ENCODE data around the gene ASPDH.

ASPDH gene

GRCh38 chr19:50514346-50515167 is 844 bp upstream of the ASPDH start:
- DNase-seq (ENCODE audit: low spot score), result no peak

- no peak for DNase-seq (ENCODE audit: low spot score)
These were observed 541 bp downstream of the ASPDH start for GRCh38 chr19:50512999-50513745.

GRCh38 chr19:50512112-50512998 is 1.4 kb downstream of the ASPDH start:
- no peak for DNase-seq (ENCODE audit: low spot score)

DNA sequence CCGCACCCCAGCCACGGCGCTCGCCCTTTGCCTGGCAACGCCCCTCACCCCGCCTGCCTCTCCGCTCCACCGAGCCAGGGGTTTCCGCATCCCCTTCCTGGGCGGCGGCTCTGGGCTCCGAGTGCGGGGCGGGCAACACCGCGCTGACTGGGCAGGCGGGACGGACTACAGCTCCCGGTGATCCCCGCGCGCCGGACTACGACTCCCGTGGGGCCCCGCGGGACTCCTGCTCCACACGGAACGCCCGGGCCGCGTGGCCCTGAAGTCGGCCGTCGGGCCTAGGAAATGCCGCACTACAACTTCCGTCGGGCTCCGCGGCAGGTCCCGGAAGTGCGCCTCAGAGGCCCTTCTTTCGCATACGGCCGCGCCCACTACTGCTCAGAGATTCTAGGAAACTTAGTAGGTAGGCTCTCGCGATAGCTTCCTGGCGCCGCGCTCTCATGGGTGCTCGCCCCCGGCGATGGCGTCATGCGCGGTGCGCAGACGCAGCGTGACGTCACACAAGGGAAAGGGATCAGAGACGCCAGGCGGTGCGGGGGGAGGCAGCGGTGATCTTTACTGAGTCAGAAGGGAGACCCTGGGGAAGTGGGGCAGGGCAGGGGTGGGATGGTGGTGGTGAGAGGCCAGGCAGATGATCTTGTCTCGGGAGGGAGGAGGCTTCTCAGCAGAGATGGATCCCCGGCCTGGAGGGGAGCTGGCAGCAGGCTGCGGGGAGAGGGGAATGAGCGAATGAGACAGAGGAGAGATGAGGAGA is 2.5 kb downstream of the ASPDH start, which contains the start of gene JOSD2:
Gene JOSD2 (minus strand): TSS at position 123 of the 754 bp plus-strand sequence. CDS start 760 bp downstream, outside the sequence.
- peak; percentile 97 for DNase-seq (ENCODE audit: low spot score)

DNA sequence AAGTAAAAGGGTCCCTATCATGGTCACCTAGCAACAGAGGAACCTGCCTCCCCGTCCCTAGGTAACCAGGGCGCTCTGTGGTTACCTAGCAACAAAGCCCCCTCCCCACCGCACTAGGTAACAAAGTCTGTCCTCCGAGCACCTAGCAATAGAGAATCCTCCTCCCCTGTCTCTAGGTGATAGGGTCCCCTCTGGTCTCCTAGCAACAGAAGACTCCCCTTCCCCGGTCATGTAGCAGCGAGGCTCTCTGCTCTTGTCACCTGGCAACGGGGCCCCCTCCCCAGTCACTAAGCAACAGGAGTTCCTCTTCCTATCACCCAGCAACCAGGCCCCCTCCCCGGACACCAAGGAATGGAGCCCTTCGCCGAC is 3.0 kb downstream of the ASPDH start:
- no peak for DNase-seq (ENCODE audit: low spot score)

GRCh38 chr19:50510121-50510670 is 3.5 kb downstream of the ASPDH start:
- no peak for DNase-seq (ENCODE audit: low spot score)

DNA sequence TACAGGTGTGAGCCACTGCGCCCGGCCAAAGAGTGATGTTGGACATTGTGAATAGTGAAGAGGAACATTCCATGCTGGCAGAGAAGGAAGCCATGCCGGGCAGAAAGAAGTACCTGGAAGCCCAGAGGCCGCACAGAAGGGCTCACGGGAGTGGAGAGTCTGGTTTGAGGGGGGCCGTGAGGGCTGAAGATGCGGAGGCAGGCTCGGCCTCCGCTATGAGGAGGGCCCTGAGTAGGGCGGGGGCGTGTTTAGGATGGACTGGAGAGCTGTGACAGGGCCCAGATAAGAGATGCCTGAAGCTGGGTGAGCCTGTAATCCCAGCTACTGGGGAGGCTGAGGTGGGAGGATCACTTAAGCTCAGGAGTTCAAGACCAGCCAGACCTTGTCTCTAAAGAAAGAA is 4.3 kb downstream of the ASPDH start:
- DNase-seq (ENCODE audit: low spot score), result no peak

DNA sequence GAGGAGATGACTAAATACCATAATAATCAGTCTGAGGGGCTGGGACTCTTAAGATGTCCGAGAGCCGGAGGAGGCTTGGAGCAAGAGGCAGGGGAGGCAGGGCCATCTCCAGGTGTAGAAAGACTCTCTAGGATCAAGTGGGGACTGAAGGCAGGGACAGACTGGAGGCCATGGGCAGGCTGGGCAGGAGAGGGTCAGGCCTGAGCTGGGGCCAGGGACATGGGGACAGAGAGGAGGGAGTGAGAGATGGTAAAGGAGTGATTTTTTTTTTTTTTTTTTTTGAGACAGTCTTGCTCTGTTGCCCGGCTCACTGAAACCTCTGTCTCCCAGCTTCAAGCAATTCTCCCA is 4.9 kb downstream of the ASPDH start:
- DNase-seq (ENCODE audit: low spot score), result no peak

GRCh38 chr19:50507376-50507775 is 6.3 kb downstream of the ASPDH start:
- no peak for DNase-seq (ENCODE audit: low spot score)

- no peak for DNase-seq (ENCODE audit: low spot score)
These were observed 7.0 kb downstream of the ASPDH start for GRCh38 chr19:50506700-50507099.

DNA sequence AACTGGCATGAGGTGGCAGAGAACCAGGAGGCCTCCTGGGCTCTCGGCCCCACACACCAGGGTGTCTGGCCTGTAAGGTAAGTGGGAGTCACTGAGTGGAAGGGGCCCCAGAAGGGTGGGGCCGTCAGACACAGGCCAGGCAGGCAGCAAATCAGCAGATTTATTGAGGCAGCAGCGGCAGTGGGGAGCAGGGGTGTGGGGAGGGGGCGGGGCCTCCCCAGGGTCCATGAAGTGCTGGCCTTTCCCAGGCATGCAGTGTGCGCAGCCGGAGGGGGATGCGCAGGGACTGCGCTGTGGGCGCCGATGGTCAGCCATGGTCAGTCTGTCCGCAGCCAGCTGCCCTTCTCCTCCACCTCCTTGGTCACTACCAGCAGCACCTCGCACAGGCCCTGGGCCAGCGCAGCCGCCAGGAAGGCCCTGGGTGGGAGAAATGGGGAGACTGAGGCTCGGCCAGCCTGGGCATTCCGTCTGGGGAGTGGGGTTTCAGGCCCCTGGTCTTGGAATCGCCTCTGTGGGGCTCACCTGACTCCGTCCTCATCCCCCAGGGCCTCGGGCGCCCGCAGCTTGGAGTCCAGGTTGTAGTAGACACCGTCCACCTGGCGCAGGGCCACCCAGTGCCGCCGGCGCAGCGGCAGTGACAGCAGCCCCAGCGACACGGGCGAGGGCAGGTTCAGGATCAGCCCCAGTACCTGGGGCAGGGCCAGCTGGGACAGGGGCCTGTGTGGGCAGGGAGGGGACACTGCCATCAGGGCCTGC is 7.7 kb downstream of the ASPDH start:
- no peak for DNase-seq (ENCODE audit: low spot score)

DNA sequence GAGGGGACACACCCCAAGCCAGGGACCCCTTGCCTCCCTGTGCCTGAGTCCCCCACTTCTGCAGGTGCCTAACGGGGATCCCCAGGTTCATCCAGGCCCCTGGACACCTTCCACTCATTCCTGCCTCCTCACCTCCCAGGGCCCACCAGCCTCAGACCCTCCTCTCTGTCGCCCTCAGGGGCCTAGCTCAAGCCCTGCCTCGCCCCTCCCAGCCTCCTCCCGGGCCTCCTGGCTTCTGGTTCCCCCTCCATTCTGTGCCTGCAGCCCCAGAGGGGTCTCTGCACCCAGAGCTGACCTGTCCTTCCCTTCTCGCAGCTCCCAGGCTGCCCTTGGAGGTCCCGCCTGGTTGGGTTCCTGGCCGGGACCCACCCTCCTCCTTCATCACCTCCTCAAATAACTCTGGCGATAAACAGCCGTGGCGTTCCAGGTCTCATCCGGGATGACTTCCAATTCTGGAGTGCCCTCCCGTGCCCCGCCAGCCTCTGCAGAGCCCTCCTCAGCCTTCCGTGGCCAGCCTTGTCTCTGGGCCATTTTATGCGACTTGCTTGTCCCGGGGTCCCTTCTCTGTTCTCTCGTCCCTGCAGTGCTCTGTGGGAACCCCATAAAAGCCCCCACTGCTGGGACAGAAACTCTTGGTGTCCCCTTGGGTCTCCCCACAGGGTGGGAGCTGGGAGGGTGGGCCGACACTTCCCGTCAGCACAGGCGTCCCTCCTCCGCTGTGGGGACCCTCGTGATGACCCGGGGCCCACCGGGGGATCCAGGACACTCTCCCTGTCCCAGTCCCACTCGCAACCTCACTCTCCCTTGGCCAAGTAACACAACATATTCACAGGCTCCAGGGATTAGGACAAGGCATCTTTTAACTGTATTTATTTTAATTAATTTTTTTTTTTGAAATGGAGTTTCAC is 11.9 kb downstream of the ASPDH start:
- no peak for DNase-seq (ENCODE audit: low spot score)

- DNase-seq (ENCODE audit: low spot score), result no peak
These were observed 12.5 kb downstream of the ASPDH start for GRCh38 chr19:50501186-50501567.

DNA sequence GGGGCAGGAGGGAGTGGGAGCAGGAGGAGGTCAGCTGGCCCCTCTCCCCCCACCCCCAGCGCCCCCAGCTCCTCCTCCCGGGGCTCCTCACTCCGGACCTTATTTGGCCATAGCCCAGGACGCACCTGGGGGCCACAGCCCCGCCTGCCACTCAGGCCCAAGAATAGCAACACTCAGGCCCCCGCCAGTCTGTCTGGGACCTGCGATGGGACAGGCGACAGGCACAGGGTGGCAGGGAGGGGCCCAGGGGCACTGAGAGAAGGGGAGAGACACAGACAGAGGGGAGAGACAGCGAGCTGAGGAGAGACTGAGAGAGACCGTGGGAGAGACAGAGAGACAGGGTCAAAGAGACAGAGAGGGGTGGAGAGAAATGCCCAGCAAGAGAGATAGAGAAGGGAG is 13.0 kb downstream of the ASPDH start:
- no peak for DNase-seq (ENCODE audit: low spot score)

- no peak for DNase-seq (ENCODE audit: low spot score)
These were observed 13.5 kb downstream of the ASPDH start for GRCh38 chr19:50500060-50500752.

DNA sequence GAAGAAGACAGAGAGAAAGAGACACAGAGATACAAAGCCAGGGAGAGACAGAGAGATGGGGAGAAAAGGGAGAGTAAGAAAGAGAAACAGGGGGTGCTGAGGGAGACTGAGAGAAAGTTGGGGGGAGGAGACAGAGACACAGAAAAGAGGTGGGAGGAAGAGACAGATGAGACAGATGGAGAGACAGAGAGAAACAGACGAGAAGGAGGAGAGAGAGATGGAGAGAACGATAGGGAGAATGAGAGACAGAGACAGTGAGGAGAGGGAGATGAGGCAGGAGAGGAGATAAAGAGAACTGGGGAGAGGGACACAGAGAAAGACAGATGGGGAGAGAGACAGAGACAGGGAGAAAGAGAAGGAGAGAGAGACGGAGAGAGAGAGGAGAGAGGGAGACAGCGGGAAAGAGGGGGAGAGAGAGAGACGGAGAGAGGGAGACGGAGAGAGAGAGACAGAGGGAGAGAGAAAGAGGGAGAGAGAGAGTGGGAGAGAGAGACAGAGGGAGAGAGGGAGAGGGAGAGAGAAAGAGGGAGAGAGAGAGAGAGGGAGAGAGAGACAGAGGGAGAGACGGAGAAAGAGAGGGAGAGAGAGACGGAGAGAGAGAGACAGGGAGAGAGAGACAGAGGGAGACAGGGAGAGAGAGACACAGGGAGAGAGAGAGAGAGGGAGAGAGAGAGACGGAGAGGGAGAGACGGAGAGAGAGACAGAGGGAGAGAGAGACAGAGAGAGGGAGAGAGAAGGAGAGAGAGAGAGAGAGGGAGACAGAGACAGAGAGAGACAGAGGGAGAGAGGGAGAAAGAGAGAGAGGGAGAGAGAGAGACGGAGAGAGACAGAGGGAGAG is 15.3 kb downstream of the ASPDH start:
- DNase-seq (ENCODE audit: low spot score), result no peak

DNA sequence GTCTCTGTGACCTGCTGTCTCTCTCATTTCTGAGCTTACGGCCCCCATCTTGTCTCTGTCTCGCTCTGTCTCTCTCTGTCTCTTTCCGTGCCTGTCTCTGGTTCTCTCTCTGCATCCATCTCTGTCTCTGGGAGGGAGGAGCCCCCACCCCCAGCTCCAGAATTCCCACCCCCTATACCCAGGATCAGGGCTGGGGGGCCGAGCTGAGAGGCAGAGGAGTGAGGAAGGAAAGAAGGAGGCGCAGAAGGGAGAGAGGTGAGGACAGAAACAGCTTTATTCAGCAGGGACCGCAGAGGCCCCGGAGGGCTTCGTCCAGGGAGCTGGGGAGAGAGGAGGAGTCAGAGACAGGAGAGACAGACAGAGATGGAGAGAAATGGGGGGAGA is 16.7 kb downstream of the ASPDH start:
- no peak for DNase-seq (ENCODE audit: low spot score)
